Small intestine (tissue), 7 donors: ENCODE data around the gene MEGF8. TPM values are rescaled to one million over a fixed set of nuclear protein-coding genes. Genes with fewer than 3 reads are reported as not detected.

Experiments
- DNase-seq, 2 donors: peaks; one replicate each; pipeline versions ENCODE4 v3.0.0 to v3.0.0-alpha.2; 2013
- FAIRE-seq: peaks from 2 replicates; lab custom pipeline; 2012; peaks lifted over from hg19 to GRCh38; lab: Jason Lieb, UNC
- H3K27ac ChIP-seq, 3 donors: one replicate each; pipeline ENCODE4 v1.5.1; 2013; ENCODE audit warnings: low read length in 2 of 3, mild to moderate bottlenecking in 2 of 3, control low read depth in 1 of 3, inconsistent platforms in 1 of 3, low read depth in 1 of 3, moderate library complexity in 1 of 3
- H3K27me3 ChIP-seq, 3 donors: one replicate each; pipeline ENCODE4 v1.6.1; 2013; ENCODE audit warnings: low read length in 3 of 3, inconsistent platforms in 1 of 3; ENCODE audit not compliant: control insufficient read depth in 3 of 3, insufficient read depth in 3 of 3
- H3K36me3 ChIP-seq, 3 donors: one replicate each; pipeline ENCODE4 v1.6.1; 2013; ENCODE audit warnings: low read length in 3 of 3, inconsistent platforms in 1 of 3, low read depth in 1 of 3, mild to moderate bottlenecking in 1 of 3, moderate library complexity in 1 of 3; ENCODE audit not compliant: control insufficient read depth in 3 of 3, insufficient read depth in 2 of 3
- H3K4me1 ChIP-seq, 3 donors: one replicate each; pipeline ENCODE4 v1.6.1; 2013; ENCODE audit warnings: low read length in 2 of 3, inconsistent platforms in 1 of 3, low read depth in 1 of 3, mild to moderate bottlenecking in 1 of 3, moderate library complexity in 1 of 3; ENCODE audit not compliant: control insufficient read depth in 3 of 3, insufficient read depth in 2 of 3
- H3K4me3 ChIP-seq, 3 donors: one replicate each; pipeline ENCODE4 v1.5.1; 2013; ENCODE audit warnings: low read length in 3 of 3, control low read depth in 1 of 3, inconsistent platforms in 1 of 3, low read depth in 1 of 3, mild to moderate bottlenecking in 1 of 3, moderate library complexity in 1 of 3
- H3K9me3 ChIP-seq, 2 donors: one replicate each; pipeline ENCODE4 v1.6.1; 2013; ENCODE audit warnings: low read depth in 1 of 2, low read length in 1 of 2; ENCODE audit not compliant: control insufficient read depth in 2 of 2, insufficient read depth in 1 of 2
- WGBS, 3 donors: extraction: QIAGEN DNeasy Blood & Tissue Kit; methylation state at CpG; one replicate each; pipeline ENCODE4 v1.1.7; 2013; 5-methylcytosine and 5-hydroxymethylcytosine counted together
- polyA plus RNA-seq, 4 donors: library from polyadenylated mRNA; stranded (reverse) in 3 of 4; unstranded in 1 of 4; fragments of 200-250 nt in 3 of 4; fragments of 120-200 nt in 1 of 4; gene quantifications; one replicate each; pipeline versions ENCODE4 v1.2.1 to v1.2.3, GENCODE V29; 2013
- donor health status: healthy with polysubstance abuse.
- donor health status: control.
- donor health status: control.
- donor health status: Bipolar disorder and iron deficiency.
- donor health status: healthy.

The MEGF8 gene
- polyA plus RNA-seq, 4 donors, result 2.4 to 26.7 (median 6.9) TPM

GRCh38 chr19:42309686-42310085 is 15.7 kb upstream of the MEGF8 start:
- Histone ChIP-seq H3K4me1 (peaks cover 0 to 3% (median 0%) of the 10 kb centered on the region in 3 donors), H3K9me3 (no peaks in the 10 kb centered on the region), H3K36me3 (no peaks in the 10 kb centered on the region), H3K4me3 (no peak overlapping the region), H3K27me3 (peaks cover 0 to 25% (median 1%) of the 10 kb centered on the region in 3 donors), H3K27ac (no peak overlapping the region)
- FAIRE-seq (no peak), DNase-seq (no peak)
- WGBS, 3 donors, result 85 to 92% (median 90%) methylated on average over 14 of the region's 14 CpGs

GRCh38 chr19:42311657-42312056 is 13.8 kb upstream of the MEGF8 start:
- H3K36me3 ChIP-seq, result no peaks in the 10 kb centered on the region
- no peak overlapping the region for H3K4me3 ChIP-seq
- peaks cover 0 to 34% (median 1%) of the 10 kb centered on the region in 3 donors for H3K27me3 ChIP-seq
- DNase-seq (no peak), FAIRE-seq (no peak)
- 77 to 93% (median 77%) methylated on average over 2 of the region's 2 CpGs for WGBS, 3 donors
- H3K9me3 ChIP-seq, result no peaks in the 10 kb centered on the region
- H3K4me1 ChIP-seq, result peaks cover 0 to 3% (median 0%) of the 10 kb centered on the region in 3 donors
- H3K27ac ChIP-seq, result no peak overlapping the region

- H3K27me3 ChIP-seq, result peaks cover 0 to 39% (median 1%) of the 10 kb centered on the region in 3 donors
- no peak overlapping the region for H3K4me3 ChIP-seq
- DNase-seq (no peak), FAIRE-seq (no peak)
- H3K9me3 ChIP-seq, result no peaks in the 10 kb centered on the region
- peaks cover 0 to 5% (median 0%) of the 10 kb centered on the region in 3 donors for H3K4me1 ChIP-seq
- no peaks in the 10 kb centered on the region for H3K36me3 ChIP-seq
- no peak overlapping the region for H3K27ac ChIP-seq
- 75 to 83% (median 81%) methylated on average over 5 of the region's 5 CpGs for WGBS, 3 donors
Measured at GRCh38 chr19:42312370-42312769, 13.1 kb upstream of the MEGF8 start.

GRCh38 chr19:42313096-42313839 is 12.2 kb upstream of the MEGF8 start, which contains the start of gene TMEM145:
TSS of gene TMEM145 (plus strand) at chr19:42313309. CDS start at chr19:42313377, 68 bp downstream.
- WGBS, 3 donors, result 0 to 1% (median 0%) methylated on average over 36 to 67 of the region's 67 CpGs
- FAIRE-seq, result no peak
- no peaks in the 10 kb centered on the region for H3K9me3 ChIP-seq
- H3K27me3 ChIP-seq, result peaks cover 0 to 39% (median 1%) of the 10 kb centered on the region in 3 donors
- no peak within 1 kb of the TSS for H3K27ac ChIP-seq
- H3K4me1 ChIP-seq, result peaks cover 0 to 5% (median 0%) of the 10 kb centered on the region in 3 donors
- no peaks in the 10 kb centered on the region for H3K36me3 ChIP-seq
- DNase-seq, result peak; percentile 37 to 80
- peak within 1 kb of the TSS in 2 of 3 donors; percentile 29 to 47 for H3K4me3 ChIP-seq

- H3K27me3 ChIP-seq, result peaks cover 0 to 39% (median 1%) of the 10 kb centered on the region in 3 donors
- no peaks in the 10 kb centered on the region for H3K36me3 ChIP-seq
- H3K4me1 ChIP-seq, result peaks cover 0 to 5% (median 0%) of the 10 kb centered on the region in 3 donors
- 27 to 38% (median 32%) methylated on average over 25 to 26 of the region's 26 CpGs for WGBS, 3 donors
- no peak overlapping the region for H3K27ac ChIP-seq
- H3K4me3 ChIP-seq, result peak overlapping the region in 1 of 3 donors; percentile 28
- FAIRE-seq, result no peak
- no peak for DNase-seq
- H3K9me3 ChIP-seq, result no peaks in the 10 kb centered on the region
Measured at GRCh38 chr19:42313840-42314755, 11.3 kb upstream of the MEGF8 start.

GRCh38 chr19:42315024-42315423 is 10.4 kb upstream of the MEGF8 start:
- Histone ChIP-seq H3K9me3 (no peaks in the 10 kb centered on the region), H3K4me1 (peaks cover 0 to 5% (median 0%) of the 10 kb centered on the region in 3 donors), H3K4me3 (no peak overlapping the region), H3K27me3 (peaks cover 0 to 39% (median 1%) of the 10 kb centered on the region in 3 donors), H3K27ac (no peak overlapping the region), H3K36me3 (no peaks in the 10 kb centered on the region)
- FAIRE-seq (no peak), DNase-seq (no peak)
- WGBS, 3 donors, result 60 to 68% (median 64%) methylated on average over 5 of the region's 5 CpGs

GRCh38 chr19:42316223-42317211 is 8.9 kb upstream of the MEGF8 start:
- peaks cover 0 to 43% (median 1%) of the 10 kb centered on the region in 3 donors for H3K27me3 ChIP-seq
- H3K27ac ChIP-seq, result no peak overlapping the region
- no peak overlapping the region for H3K4me3 ChIP-seq
- DNase-seq, result no peak
- H3K36me3 ChIP-seq, result no peaks in the 10 kb centered on the region
- H3K9me3 ChIP-seq, result no peaks in the 10 kb centered on the region
- no peak for FAIRE-seq
- peaks cover 0 to 5% (median 0%) of the 10 kb centered on the region in 3 donors for H3K4me1 ChIP-seq
- WGBS, 3 donors, result 29 to 33% (median 30%) methylated on average over 27 to 28 of the region's 28 CpGs
